Osteoblast (primary cell): Measurements from ENCODE around the gene CASP14. TPM values are rescaled to one million over a fixed set of nuclear protein-coding genes. Genes with fewer than 3 reads are reported as not detected.
"Not testable (repeated sequence)": the region's sequence is repeated elsewhere in the genome, so short reads cannot be mapped to it uniquely, and the experiment has no call there.

Experiments
- DNase-seq: peaks from one replicate; pipeline ENCODE4 v3.0.0; 2011; ENCODE audit warnings: low spot score, mixed read lengths; ENCODE audit not compliant: insufficient read length; ENCODE audit errors: missing footprints
- H2AFZ ChIP-seq: 2 replicates; pipeline ENCODE4 v1.6.0; 2011; ENCODE audit warnings: mild to moderate bottlenecking, low read length
- H3K27ac ChIP-seq: 2 replicates; pipeline ENCODE4 v1.5.1; 2011; ENCODE audit warnings: mild to moderate bottlenecking, low read depth, low read length, moderate library complexity
- H3K27me3 ChIP-seq: 2 replicates; pipeline ENCODE4 v1.6.0; 2012; ENCODE audit warnings: mild to moderate bottlenecking, control low read depth, inconsistent platforms, low read length, moderate library complexity; ENCODE audit not compliant: insufficient read depth
- H3K36me3 ChIP-seq: 2 replicates; pipeline ENCODE4 v1.5.1; 2011; ENCODE audit warnings: mild to moderate bottlenecking, low read length, control low read depth, moderate library complexity; ENCODE audit not compliant: insufficient read depth
- H3K4me1 ChIP-seq: 2 replicates; pipeline ENCODE4 v1.5.1; 2011; ENCODE audit warnings: mild to moderate bottlenecking, low read length, control low read depth, moderate library complexity; ENCODE audit not compliant: insufficient read depth
- H3K4me2 ChIP-seq: 2 replicates; pipeline ENCODE4 v1.6.0; 2011; ENCODE audit warnings: mild to moderate bottlenecking, low read length; ENCODE audit not compliant: insufficient read depth
- H3K4me3 ChIP-seq: fragments of 200-600 bp; sonication (generic); 3 replicates; pipeline ENCODE4 v1.5.1; 2012; ENCODE audit warnings: mild to moderate bottlenecking, low read length, inconsistent platforms; ENCODE audit not compliant: insufficient read depth
- H3K79me2 ChIP-seq: 2 replicates; pipeline ENCODE4 v1.6.0; 2012; ENCODE audit warnings: mild to moderate bottlenecking, low read length, control low read depth, inconsistent platforms; ENCODE audit not compliant: insufficient read depth
- H3K9me3 ChIP-seq: 2 replicates; pipeline ENCODE4 v1.5.1; 2011; ENCODE audit warnings: low read depth, low read length, control low read depth
- H4K20me1 ChIP-seq: 2 replicates; pipeline ENCODE4 v1.6.0; 2012; ENCODE audit warnings: mild to moderate bottlenecking, low read length, control low read depth; ENCODE audit not compliant: insufficient read depth
- CTCF ChIP-seq: IDR thresholded peaks from 2 replicates; pipeline ENCODE4 v1.5.1; 2011; ENCODE audit warnings: mild to moderate bottlenecking, low read depth, low read length, moderate library complexity; ENCODE audit errors: extremely low read depth
- total RNA-seq: library from RNA; depleted of rRNA; stranded (reverse); fragments of >200 nt; gene quantifications from 2 replicates; pipeline ENCODE4 v1.2.3, GENCODE V29; 2012

The CASP14 gene
- total RNA-seq, 1 donor, result not detected

GRCh38 chr19:15091918-15092753 lies 42.9 kb downstream of the CASP14 start:
- no peaks in the 10 kb centered on the region for H3K9me3 ChIP-seq
- H2AFZ ChIP-seq, result no peak overlapping the region
- peak; percentile 69 for TF ChIP-seq CTCF
- no peak overlapping the region for H3K27ac ChIP-seq
- no peaks in the 10 kb centered on the region for H4K20me1 ChIP-seq
- no peak overlapping the region for H3K4me3 ChIP-seq
- no peak overlapping the region for H3K4me2 ChIP-seq
- no peaks in the 10 kb centered on the region for H3K36me3 ChIP-seq
- H3K4me1 ChIP-seq, result no peaks in the 10 kb centered on the region
- H3K79me2 ChIP-seq, result no peaks in the 10 kb centered on the region
- H3K27me3 ChIP-seq, result peaks cover 4% of the 10 kb centered on the region
- DNase-seq, result peak; percentile 69

- DNase-seq, result no peak
- TF ChIP-seq CTCF, result no peak
- no peak overlapping the region for H3K27ac ChIP-seq
Measured at GRCh38 chr19:15093001-15093400, 43.7 kb downstream of the CASP14 start.

GRCh38 chr19:15096223-15096622 lies 46.9 kb downstream of the CASP14 start:
- Histone ChIP-seq H3K27me3 (peaks cover 3% of the 10 kb centered on the region), H3K79me2 (no peaks in the 10 kb centered on the region), H3K36me3 (no peaks in the 10 kb centered on the region), H2AFZ (no peak overlapping the region), H3K27ac (no peak overlapping the region), H3K4me2 (no peak overlapping the region), H3K4me3 (no peak overlapping the region), H3K9me3 (no peaks in the 10 kb centered on the region), H4K20me1 (no peaks in the 10 kb centered on the region), H3K4me1 (no peaks in the 10 kb centered on the region)
- TF ChIP-seq CTCF, result no peak
- DNase-seq, result no peak

More at GRCh38 chr19:15093001-15093400, 43.7 kb downstream of the CASP14 start:
- Histone ChIP-seq H3K4me3 (no peak overlapping the region), H3K27me3 (peaks cover 3% of the 10 kb centered on the region), H3K36me3 (no peaks in the 10 kb centered on the region), H3K79me2 (no peaks in the 10 kb centered on the region), H2AFZ (no peak overlapping the region), H3K9me3 (no peaks in the 10 kb centered on the region), H4K20me1 (no peaks in the 10 kb centered on the region), H3K4me1 (no peaks in the 10 kb centered on the region), H3K4me2 (no peak overlapping the region)

- not testable (repeated sequence) for H3K9me3 ChIP-seq, H2AFZ ChIP-seq, H3K79me2 ChIP-seq, H3K27me3 ChIP-seq, H3K4me3 ChIP-seq, H3K4me1 ChIP-seq, H3K36me3 ChIP-seq, H4K20me1 ChIP-seq, H3K4me2 ChIP-seq, H3K27ac ChIP-seq, DNase-seq
Measured at GRCh38 chr19:15097980-15098379, 48.7 kb downstream of the CASP14 start.
